ENCODE measurements around the gene SUPT6H. TPM values are rescaled to one million over a fixed set of nuclear protein-coding genes. Genes with fewer than 3 reads are reported as not detected.

SUPT6H gene
- total RNA-seq, 2 experiments from 2014 or later = 80.6 to 85.8 TPM

- Mint-ChIP-seq H3K4me1 (peaks cover 3% of the 10 kb centered on the region), H3K36me3 (ENCODE audit: low read depth) (peaks cover 58% of the 10 kb centered on the region), H3K27ac (no peak overlapping the region), H3K4me3 (no peak overlapping the region), H3K27me3 (no peaks in the 10 kb centered on the region), H3K9me3 (ENCODE audit: low read depth) (no peaks in the 10 kb centered on the region)
- intact Hi-C loops (cut with DNase I, micrococcal nuclease) = no loop called here
- no peak for ATAC-seq
- CTCF ChIA-PET = interaction anchor here (1.0 kb wide), 1 partner anchor 19 kb away, joined by 5 read pairs; no protein-coding TSS in a partner anchor
- no peak for DNase-seq
- POLR2A ChIA-PET = interaction anchor here (0.6 kb wide), 1 partner anchor 60 kb away, joined by 3 read pairs; no protein-coding TSS in a partner anchor
Measured at GRCh38 chr17:28700278-28700677, 38.3 kb downstream of the SUPT6H start.

GRCh38 chr17:28700830-28701492, 39.0 kb downstream of the SUPT6H start:
- CTCF ChIA-PET = interaction anchor here (0.5 to 1.2 kb wide), 2 partner anchors 19 to 130 kb away, joined by 3 read pairs; partner anchors contain the start of genes PIGS and RPL23A
- Mint-ChIP-seq H3K9me3 (ENCODE audit: low read depth) (no peaks in the 10 kb centered on the region), H3K27me3 (no peaks in the 10 kb centered on the region), H3K4me3 (no peak overlapping the region), H3K27ac (no peak overlapping the region), H3K36me3 (ENCODE audit: low read depth) (peaks cover 56% of the 10 kb centered on the region), H3K4me1 (peaks cover 3% of the 10 kb centered on the region)
- no peak for ATAC-seq
- POLR2A ChIA-PET = interaction anchor here (0.6 kb wide), 1 partner anchor 10 kb away, joined by 3 read pairs; no protein-coding TSS in a partner anchor
- no peak for DNase-seq
- intact Hi-C loops (cut with DNase I, micrococcal nuclease) = no loop called here

GRCh38 chr17:28702026-28702751, 40.2 kb downstream of the SUPT6H start:
- Mint-ChIP-seq H3K4me1 (peaks cover 3% of the 10 kb centered on the region), H3K27me3 (no peaks in the 10 kb centered on the region), H3K27ac (no peak overlapping the region), H3K4me3 (no peak overlapping the region), H3K36me3 (ENCODE audit: low read depth) (peaks cover 51% of the 10 kb centered on the region), H3K9me3 (ENCODE audit: low read depth) (no peaks in the 10 kb centered on the region)
- POLR2A ChIA-PET = no interaction called here
- ATAC-seq (no peak), DNase-seq (no peak)
- CTCF ChIA-PET = interaction anchor here (0.7 to 2.1 kb wide), 7 partner anchors 9 to 58 kb away, joined by 3 to 6 read pairs (median 4); partner anchors contain the start of genes PROCA1 and RPL23A
- intact Hi-C loops (cut with DNase I, micrococcal nuclease) = no loop called here

- DNase-seq (no peak), ATAC-seq (no peak)
- no peaks in the 10 kb centered on the region for H3K27me3 Mint-ChIP-seq
- no peaks in the 10 kb centered on the region for H3K9me3 Mint-ChIP-seq (ENCODE audit: low read depth)
- H3K27ac Mint-ChIP-seq = no peak overlapping the region
- no peak overlapping the region for H3K4me3 Mint-ChIP-seq
- H3K4me1 Mint-ChIP-seq = peaks cover 3% of the 10 kb centered on the region
- intact Hi-C loops (cut with DNase I, micrococcal nuclease) = no loop called here
- H3K36me3 Mint-ChIP-seq (ENCODE audit: low read depth) = peaks cover 45% of the 10 kb centered on the region
- ChIA-PET CTCF (interaction anchor here (0.7 to 2.1 kb wide), 5 partner anchors 8 to 56 kb away, joined by 3 to 6 read pairs (median 5); partner anchors contain the start of gene PROCA1), POLR2A (no interaction called here)
Measured at GRCh38 chr17:28702752-28703150, 40.7 kb downstream of the SUPT6H start.

- no peaks in the 10 kb centered on the region for H3K9me3 Mint-ChIP-seq (ENCODE audit: low read depth)
- no peak for ATAC-seq
- H3K27me3 Mint-ChIP-seq = no peaks in the 10 kb centered on the region
- CTCF ChIA-PET = interaction anchor here (0.6 to 2.1 kb wide), 2 partner anchors 13 to 57 kb away, joined by 3 to 6 read pairs; no protein-coding TSS in a partner anchor
- no peaks in the 10 kb centered on the region for H3K4me1 Mint-ChIP-seq
- no peak overlapping the region for H3K4me3 Mint-ChIP-seq
- H3K27ac Mint-ChIP-seq = no peak overlapping the region
- H3K36me3 Mint-ChIP-seq (ENCODE audit: low read depth) = peaks cover 40% of the 10 kb centered on the region
- POLR2A ChIA-PET = no interaction called here
- no peak for DNase-seq
- intact Hi-C loops (cut with DNase I, micrococcal nuclease) = no loop called here
Measured at GRCh38 chr17:28703552-28704218, 41.7 kb downstream of the SUPT6H start.

GRCh38 chr17:28704219-28704858, 42.3 kb downstream of the SUPT6H start:
- no peak for ATAC-seq
- Mint-ChIP-seq H3K27ac (no peak overlapping the region), H3K4me1 (no peaks in the 10 kb centered on the region), H3K27me3 (no peaks in the 10 kb centered on the region), H3K36me3 (ENCODE audit: low read depth) (peaks cover 36% of the 10 kb centered on the region), H3K4me3 (no peak overlapping the region), H3K9me3 (ENCODE audit: low read depth) (no peaks in the 10 kb centered on the region)
- CTCF ChIA-PET = no interaction called here
- intact Hi-C loops (cut with DNase I, micrococcal nuclease) = no loop called here
- POLR2A ChIA-PET = no interaction called here
- no peak for DNase-seq

GRCh38 chr17:28705074-28705659, 43.2 kb downstream of the SUPT6H start:
- ATAC-seq (no peak), DNase-seq (no peak)
- no peaks in the 10 kb centered on the region for H3K9me3 Mint-ChIP-seq (ENCODE audit: low read depth)
- CTCF ChIA-PET = interaction anchor here (1.1 kb wide), 1 partner anchor 118 kb away, joined by 3 read pairs; no protein-coding TSS in a partner anchor
- H3K36me3 Mint-ChIP-seq (ENCODE audit: low read depth) = peaks cover 28% of the 10 kb centered on the region
- H3K27me3 Mint-ChIP-seq = no peaks in the 10 kb centered on the region
- POLR2A ChIA-PET = interaction anchor here (0.6 kb wide), 1 partner anchor 159 kb away, joined by 4 read pairs; no protein-coding TSS in a partner anchor
- no peak overlapping the region for H3K27ac Mint-ChIP-seq
- H3K4me3 Mint-ChIP-seq = no peak overlapping the region
- intact Hi-C loops (cut with DNase I, micrococcal nuclease) = no loop called here
- H3K4me1 Mint-ChIP-seq = no peaks in the 10 kb centered on the region

GRCh38 chr17:28705728-28706334, 43.8 kb downstream of the SUPT6H start:
- CTCF ChIA-PET = interaction anchor here (1.1 kb wide), 1 partner anchor 117 kb away, joined by 3 read pairs; no protein-coding TSS in a partner anchor
- Mint-ChIP-seq H3K27me3 (no peaks in the 10 kb centered on the region), H3K36me3 (ENCODE audit: low read depth) (peaks cover 22% of the 10 kb centered on the region), H3K4me3 (no peak overlapping the region), H3K4me1 (peaks cover 4% of the 10 kb centered on the region), H3K27ac (no peak overlapping the region), H3K9me3 (ENCODE audit: low read depth) (no peaks in the 10 kb centered on the region)
- no peak for DNase-seq
- no peak for ATAC-seq
- POLR2A ChIA-PET = interaction anchor here (0.6 kb wide), 1 partner anchor 160 kb away, joined by 4 read pairs; no protein-coding TSS in a partner anchor
- intact Hi-C loops (cut with DNase I, micrococcal nuclease) = no loop called here

- no peaks in the 10 kb centered on the region for H3K27me3 Mint-ChIP-seq
- intact Hi-C loops (cut with DNase I, micrococcal nuclease) = no loop called here
- ChIA-PET CTCF (no interaction called here), POLR2A (no interaction called here)
- DNase-seq (no peak), ATAC-seq (no peak)
- H3K4me3 Mint-ChIP-seq = no peak overlapping the region
- H3K36me3 Mint-ChIP-seq (ENCODE audit: low read depth) = peaks cover 13% of the 10 kb centered on the region
- H3K27ac Mint-ChIP-seq = no peak overlapping the region
- H3K4me1 Mint-ChIP-seq = peaks cover 8% of the 10 kb centered on the region
- no peaks in the 10 kb centered on the region for H3K9me3 Mint-ChIP-seq (ENCODE audit: low read depth)
Measured at GRCh38 chr17:28706471-28707338, 44.7 kb downstream of the SUPT6H start.

- Mint-ChIP-seq H3K4me3 (no peak overlapping the region), H3K27me3 (peaks cover under 1% of the 10 kb centered on the region), H3K9me3 (ENCODE audit: low read depth) (no peaks in the 10 kb centered on the region), H3K4me1 (peaks cover 14% of the 10 kb centered on the region), H3K27ac (no peak overlapping the region), H3K36me3 (ENCODE audit: low read depth) (peaks cover 12% of the 10 kb centered on the region)
- ATAC-seq = no peak
- DNase-seq = no peak
- ChIA-PET POLR2A (interaction anchor here (1.1 kb wide), 1 partner anchor 13 kb away, joined by 3 read pairs; the partner anchor contains the start of gene RPL23A), CTCF (interaction anchor here (1.1 kb wide), 1 partner anchor 60 kb away, joined by 3 read pairs; no protein-coding TSS in a partner anchor)
- intact Hi-C loops (cut with DNase I, micrococcal nuclease) = no loop called here
Measured at GRCh38 chr17:28707339-28707720, 45.3 kb downstream of the SUPT6H start.
